AG04449 (cell line): ENCODE results near the gene NPM3.

Source experiments
- CTCF ChIA-PET: fragments of 350-600 bp; formaldehyde crosslinking; extraction: SDS; loops from one replicate; lab custom pipeline; 2021; ENCODE audit warnings: antibody characterized with exemption; lab: Yijun Ruan, JAX
- POLR2A ChIA-PET: fragments of 400-600, 350-600 bp; formaldehyde crosslinking; extraction: SDS; loops from one replicate; lab custom pipeline; 2020; ENCODE audit warnings: antibody characterized with exemption, inconsistent platforms; lab: Yijun Ruan, JAX
- DNase-seq: peaks from one replicate; pipeline ENCODE4 v3.0.0-alpha.2; 2010; ENCODE audit warnings: low read depth, low spot score
- H3K4me3 ChIP-seq: 2 replicates; pipeline ENCODE4 v1.5.1; 2011; ENCODE audit warnings: low read depth, mild to moderate bottlenecking, control low read depth, low read length
- CTCF ChIP-seq: IDR thresholded peaks from one replicate; pipeline ENCODE4 v1.5.1; 2011; ENCODE audit warnings: mild to moderate bottlenecking, moderate library complexity, low read length, control low read depth, inconsistent platforms; ENCODE audit not compliant: insufficient read depth; ENCODE audit errors: missing control alignments

NPM3 gene

GRCh38 chr10:101741938-101742337, 41.3 kb downstream of the NPM3 start:
- DNase-seq = no peak
- no peak for TF ChIP-seq CTCF
- ChIA-PET POLR2A (no interaction called here), CTCF (interaction anchor here (2.0 kb wide), 1 partner anchor 39 kb away, joined by 7 read pairs; no protein-coding TSS in a partner anchor)
- H3K4me3 ChIP-seq = no peak overlapping the region

- DNase-seq = no peak
- H3K4me3 ChIP-seq = no peak overlapping the region
- TF ChIP-seq CTCF = no peak
- CTCF ChIA-PET = no interaction called here
- POLR2A ChIA-PET = interaction anchor here (0.5 kb wide), 1 partner anchor 751 kb away, joined by 3 read pairs; no protein-coding TSS in a partner anchor
Observed at GRCh38 chr10:101736666-101737065, 46.6 kb downstream of the NPM3 start.

GRCh38 chr10:101732096-101732495, 51.1 kb downstream of the NPM3 start:
- CTCF ChIA-PET = no interaction called here
- no peak overlapping the region for H3K4me3 ChIP-seq
- POLR2A ChIA-PET = no interaction called here
- no peak for DNase-seq
- no peak for TF ChIP-seq CTCF
